ENCODE measurements around the gene SDK1.

- TF ChIP-seq CTCF (conservative IDR thresholded peaks at IDR 0.05; ENCODE audit: low read length): no peak
- TF ChIP-seq EZH2phosphoT487 (IDR thresholded peaks at IDR 0.05; ENCODE audit: borderline replicate concordance, low read depth, low read length): no peak
Measured at GRCh38 chr7:4201566-4201965, 900.5 kb downstream of the SDK1 start.

Data from OCI-LY7 (cell line).